HEK293 (cell line): ENCODE results near the gene LYZ.

Source experiments
- CTCF ChIA-PET: fragments of 350-600 bp; formaldehyde crosslinking; extraction: SDS; loops from one replicate; lab custom pipeline; 2021; ENCODE audit warnings: antibody characterized with exemption; lab: Yijun Ruan, JAX
- POLR2A ChIA-PET: fragments of 300-600 bp; formaldehyde crosslinking; extraction: SDS; loops from one replicate; lab custom pipeline; 2020; ENCODE audit warnings: antibody characterized with exemption, inconsistent platforms; lab: Yijun Ruan, JAX
- H3K27ac ChIP-seq: fragments of 200-500 bp; sonication (Bioruptor generic); 2 replicates; pipeline ENCODE4 v1.5.1; 2014; ENCODE audit warnings: low read depth, low read length, control low read depth, inconsistent platforms; ENCODE audit errors: extremely low read depth
- H3K36me3 ChIP-seq, 2 experiments: fragments of 200-500 bp in 1 of 2; sonication (Bioruptor generic) in 1 of 2; 1 replicate in 1 of 2; 2 replicates in 1 of 2; pipeline ENCODE4 v1.5.1; 2014 to 2017; ENCODE audit warnings: inconsistent platforms in 2 of 2, low read length in 2 of 2; ENCODE audit not compliant: control insufficient read depth in 2 of 2, insufficient read depth in 1 of 2
- H3K4me1 ChIP-seq: fragments of 200-500 bp; sonication (Bioruptor generic); 2 replicates; pipeline ENCODE4 v1.5.1; 2014; ENCODE audit warnings: mild to moderate bottlenecking, low read length, inconsistent platforms; ENCODE audit not compliant: control insufficient read depth, insufficient read depth
- H3K4me3 ChIP-seq: 2 replicates; pipeline ENCODE4 v1.5.1; 2011; ENCODE audit warnings: low read depth, mild to moderate bottlenecking, control low read depth, low read length, moderate library complexity
- H3K9me3 ChIP-seq: fragments of 200-500 bp; sonication (Bioruptor generic); 2 replicates; pipeline ENCODE4 v1.5.1; 2014; ENCODE audit warnings: low read depth, low read length, inconsistent platforms; ENCODE audit not compliant: control insufficient read depth, insufficient read depth
- FEZF1 ChIP-seq: fragments of 450-650 bp; formaldehyde crosslinking; IDR thresholded peaks from 2 replicates; pipeline ENCODE4 v1.5.1; 2016; ENCODE audit warnings: missing biosample characterization, missing genetic modification characterization
- GLI4 ChIP-seq: fragments of 450-650 bp; formaldehyde crosslinking; IDR thresholded peaks from 2 replicates; pipeline ENCODE4 v1.5.1; 2016; ENCODE audit warnings: missing biosample characterization, missing genetic modification characterization
- KLF17 ChIP-seq: fragments of 450-650 bp; formaldehyde crosslinking; IDR thresholded peaks from 2 replicates; pipeline ENCODE4 v1.5.1; 2016; ENCODE audit warnings: missing biosample characterization, missing genetic modification characterization
- OVOL3 ChIP-seq: fragments of 450-650 bp; formaldehyde crosslinking; IDR thresholded peaks from 2 replicates; pipeline ENCODE4 v1.5.1; 2016; ENCODE audit warnings: missing biosample characterization, missing genetic modification characterization
- PRDM1 ChIP-seq: fragments of 450-650 bp; formaldehyde crosslinking; IDR thresholded peaks from 2 replicates; pipeline ENCODE4; 2016; ENCODE audit warnings: missing biosample characterization, missing genetic modification characterization
- YY2 ChIP-seq: fragments of 450-650 bp; formaldehyde crosslinking; IDR thresholded peaks from 2 replicates; pipeline ENCODE4 v1.5.1; 2016; ENCODE audit warnings: missing biosample characterization, missing genetic modification characterization
- ZBTB44 ChIP-seq: fragments of 450-650 bp; IDR thresholded peaks from 2 replicates; pipeline ENCODE4 v1.5.1; 2018; ENCODE audit warnings: missing biosample characterization, mild to moderate bottlenecking, missing genetic modification characterization
- ZBTB7A ChIP-seq: fragments of 450-650 bp; formaldehyde crosslinking; IDR thresholded peaks from 2 replicates; pipeline ENCODE4 v1.5.1; 2016; ENCODE audit warnings: low read depth, missing biosample characterization, missing genetic modification characterization
- ZEB2 ChIP-seq: fragments of 450-650 bp; formaldehyde crosslinking; IDR thresholded peaks from 2 replicates; pipeline ENCODE4 v1.5.1; 2016; ENCODE audit warnings: missing biosample characterization, missing genetic modification characterization
- ZFP37 ChIP-seq: fragments of 450-650 bp; formaldehyde crosslinking; IDR thresholded peaks from 2 replicates; pipeline ENCODE4 v1.5.1; 2016; ENCODE audit warnings: missing biosample characterization, missing genetic modification characterization
- ZNF175 ChIP-seq: fragments of 450-650 bp; formaldehyde crosslinking; IDR thresholded peaks from 2 replicates; pipeline ENCODE4 v1.5.1; 2016; ENCODE audit warnings: missing biosample characterization, missing genetic modification characterization
- ZNF18 ChIP-seq: fragments of 450-650 bp; formaldehyde crosslinking; IDR thresholded peaks from 2 replicates; pipeline ENCODE4 v1.5.1; 2016; ENCODE audit warnings: missing biosample characterization, missing genetic modification characterization
- ZNF266 ChIP-seq: fragments of 450-650 bp; formaldehyde crosslinking; IDR thresholded peaks from 2 replicates; pipeline ENCODE4 v1.5.1; 2016; ENCODE audit warnings: missing biosample characterization, missing genetic modification characterization, low read depth
- ZNF280D ChIP-seq: fragments of 450-650 bp; formaldehyde crosslinking; IDR thresholded peaks from 2 replicates; pipeline ENCODE4 v1.5.1; 2016; ENCODE audit warnings: missing biosample characterization, missing genetic modification characterization
- ZNF302 ChIP-seq: fragments of 450-650 bp; formaldehyde crosslinking; IDR thresholded peaks from 2 replicates; pipeline ENCODE4 v1.5.1; 2016; ENCODE audit warnings: missing biosample characterization, missing genetic modification characterization, low read depth
- ZNF366 ChIP-seq: fragments of 450-650 bp; formaldehyde crosslinking; conservative IDR thresholded peaks from 2 replicates; pipeline ENCODE4 v1.5.1; 2016; ENCODE audit warnings: missing biosample characterization, missing genetic modification characterization
- ZNF558 ChIP-seq: fragments of 450-650 bp; formaldehyde crosslinking; IDR thresholded peaks from 2 replicates; pipeline ENCODE4 v1.5.1; 2016; ENCODE audit warnings: missing biosample characterization, missing genetic modification characterization
- ZNF560 ChIP-seq: fragments of 450-650 bp; formaldehyde crosslinking; IDR thresholded peaks from 2 replicates; pipeline ENCODE4 v1.5.1; 2017; ENCODE audit warnings: missing biosample characterization, missing genetic modification characterization, borderline replicate concordance
- ZNF596 ChIP-seq: fragments of 450-650 bp; IDR thresholded peaks from 2 replicates; pipeline ENCODE4 v1.5.0; 2018; ENCODE audit warnings: missing biosample characterization, mild to moderate bottlenecking, missing genetic modification characterization, moderate library complexity
- ZNF670 ChIP-seq: fragments of 450-650 bp; formaldehyde crosslinking; IDR thresholded peaks from 2 replicates; pipeline ENCODE4 v1.5.1; 2016; ENCODE audit warnings: missing biosample characterization, missing genetic modification characterization, low read depth
- ZNF701 ChIP-seq: fragments of 450-650 bp; formaldehyde crosslinking; IDR thresholded peaks from 2 replicates; pipeline ENCODE4 v1.5.1; 2016; ENCODE audit warnings: missing biosample characterization, missing genetic modification characterization
- ZNF776 ChIP-seq: fragments of 450-650 bp; formaldehyde crosslinking; IDR thresholded peaks from 2 replicates; pipeline ENCODE4 v1.5.0; 2017; ENCODE audit warnings: missing biosample characterization, missing genetic modification characterization, borderline replicate concordance
- TF ChIP-seq, protein P1 (sequence below): fragments of 450-650 bp; formaldehyde crosslinking; IDR thresholded peaks from 2 replicates; pipeline ENCODE4 v1.5.1; 2016; ENCODE audit warnings: missing biosample characterization, missing genetic modification characterization
- TF ChIP-seq, protein P2 (sequence below): fragments of 450-650 bp; IDR thresholded peaks from 2 replicates; pipeline ENCODE4 v1.5.1; 2018; ENCODE audit warnings: missing biosample characterization, missing genetic modification characterization
- TF ChIP-seq, protein P3 (sequence below): fragments of 450-650 bp; formaldehyde crosslinking; IDR thresholded peaks from 2 replicates; pipeline ENCODE4 v1.5.1; 2017; ENCODE audit warnings: missing biosample characterization, missing genetic modification characterization

The LYZ gene

GRCh38 chr12:69396041-69396440 is 47.9 kb downstream of the LYZ start:
- TF ChIP-seq ZNF302 (tag by site-specific recombination), result no peak
- TF ChIP-seq GLI4, result no peak
- no peak for TF ChIP-seq YY2
- no peak for TF ChIP-seq ZNF670 (tag by site-specific recombination)
- no peak for TF ChIP-seq ZNF596 (tag by site-specific recombination)
- TF ChIP-seq ZNF266, result no peak
- TF ChIP-seq ZNF776 (tag by site-specific recombination), result no peak
- TF ChIP-seq ZBTB7A (tag by site-specific recombination), result no peak
- no peak for TF ChIP-seq ZNF18 (tag by site-specific recombination)
- no peak for TF ChIP-seq OVOL3 (tag by site-specific recombination)
- TF ChIP-seq ZNF175, result no peak
- no peak for TF ChIP-seq ZBTB44 (tag by site-specific recombination)
- no peaks in the 10 kb centered on the region for H3K9me3 ChIP-seq
- ChIA-PET POLR2A (no interaction called here), CTCF (interaction anchor here (1.0 kb wide), 1 partner anchor 8 kb away, joined by 3 read pairs; no protein-coding TSS in a partner anchor)
- no peak overlapping the region for H3K27ac ChIP-seq
- no peak overlapping the region for H3K4me3 ChIP-seq
- no peaks in the 10 kb centered on the region for H3K4me1 ChIP-seq
- H3K36me3 ChIP-seq, result peaks cover 5 to 25% of the 10 kb centered on the region in 2 experiments

DNA sequence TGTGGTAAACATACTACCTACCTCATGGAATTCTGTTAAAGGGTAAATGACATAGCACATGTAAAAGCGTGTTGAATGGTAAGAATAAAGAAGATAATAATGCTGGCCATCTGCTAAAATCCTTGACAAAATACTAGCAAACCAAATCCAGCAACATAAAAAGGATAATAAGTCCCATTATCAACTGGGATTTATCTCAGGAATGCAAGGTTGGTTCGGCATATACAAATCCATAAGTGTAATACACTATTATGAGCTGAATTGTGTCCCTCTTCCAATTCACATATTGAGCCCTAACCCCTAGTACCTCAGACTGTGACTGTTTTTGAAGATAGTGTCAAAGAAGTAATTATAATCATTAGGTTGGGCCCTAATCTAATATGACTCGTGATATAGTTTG is 48.8 kb downstream of the LYZ start:
- H3K9me3 ChIP-seq, result no peaks in the 10 kb centered on the region
- H3K27ac ChIP-seq, result no peak overlapping the region
- ChIA-PET CTCF (no interaction called here), POLR2A (no interaction called here)
- H3K4me1 ChIP-seq, result no peaks in the 10 kb centered on the region
- H3K4me3 ChIP-seq, result no peak overlapping the region
- peaks cover 0 to 16% of the 10 kb centered on the region in 2 experiments; a peak in 1 of 3 replicates for H3K36me3 ChIP-seq
- TF ChIP-seq ZFP37 (tag by site-specific recombination), result no peak
- TF ChIP-seq, protein P1, sequence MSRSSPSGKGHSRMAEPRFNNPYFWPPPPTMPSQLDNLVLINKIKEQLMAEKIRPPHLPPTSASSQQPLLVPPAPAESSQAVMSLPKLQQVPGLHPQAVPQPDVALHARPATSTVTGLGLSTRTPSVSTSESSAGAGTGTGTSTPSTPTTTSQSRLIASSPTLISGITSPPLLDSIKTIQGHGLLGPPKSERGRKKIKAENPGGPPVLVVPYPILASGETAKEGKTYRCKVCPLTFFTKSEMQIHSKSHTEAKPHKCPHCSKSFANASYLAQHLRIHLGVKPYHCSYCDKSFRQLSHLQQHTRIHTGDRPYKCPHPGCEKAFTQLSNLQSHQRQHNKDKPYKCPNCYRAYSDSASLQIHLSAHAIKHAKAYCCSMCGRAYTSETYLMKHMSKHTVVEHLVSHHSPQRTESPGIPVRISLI (tag by site-specific recombination), result no peak
- no peak for TF ChIP-seq ZNF366
- no peak for TF ChIP-seq ZNF558 (tag by site-specific recombination)
- TF ChIP-seq FEZF1 (tag by site-specific recombination), result no peak
- no peak for TF ChIP-seq ZNF701
- TF ChIP-seq ZNF560 (tag by site-specific recombination), result no peak
- TF ChIP-seq ZEB2, result no peak
- TF ChIP-seq, protein P2, sequence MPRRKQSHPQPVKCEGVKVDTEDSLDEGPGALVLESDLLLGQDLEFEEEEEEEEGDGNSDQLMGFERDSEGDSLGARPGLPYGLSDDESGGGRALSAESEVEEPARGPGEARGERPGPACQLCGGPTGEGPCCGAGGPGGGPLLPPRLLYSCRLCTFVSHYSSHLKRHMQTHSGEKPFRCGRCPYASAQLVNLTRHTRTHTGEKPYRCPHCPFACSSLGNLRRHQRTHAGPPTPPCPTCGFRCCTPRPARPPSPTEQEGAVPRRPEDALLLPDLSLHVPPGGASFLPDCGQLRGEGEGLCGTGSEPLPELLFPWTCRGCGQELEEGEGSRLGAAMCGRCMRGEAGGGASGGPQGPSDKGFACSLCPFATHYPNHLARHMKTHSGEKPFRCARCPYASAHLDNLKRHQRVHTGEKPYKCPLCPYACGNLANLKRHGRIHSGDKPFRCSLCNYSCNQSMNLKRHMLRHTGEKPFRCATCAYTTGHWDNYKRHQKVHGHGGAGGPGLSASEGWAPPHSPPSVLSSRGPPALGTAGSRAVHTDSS (tag by site-specific recombination), result no peak
- no peak for TF ChIP-seq PRDM1 (tag by site-specific recombination)
- TF ChIP-seq ZNF280D, result no peak
- no peak for TF ChIP-seq KLF17
- TF ChIP-seq, protein P3, sequence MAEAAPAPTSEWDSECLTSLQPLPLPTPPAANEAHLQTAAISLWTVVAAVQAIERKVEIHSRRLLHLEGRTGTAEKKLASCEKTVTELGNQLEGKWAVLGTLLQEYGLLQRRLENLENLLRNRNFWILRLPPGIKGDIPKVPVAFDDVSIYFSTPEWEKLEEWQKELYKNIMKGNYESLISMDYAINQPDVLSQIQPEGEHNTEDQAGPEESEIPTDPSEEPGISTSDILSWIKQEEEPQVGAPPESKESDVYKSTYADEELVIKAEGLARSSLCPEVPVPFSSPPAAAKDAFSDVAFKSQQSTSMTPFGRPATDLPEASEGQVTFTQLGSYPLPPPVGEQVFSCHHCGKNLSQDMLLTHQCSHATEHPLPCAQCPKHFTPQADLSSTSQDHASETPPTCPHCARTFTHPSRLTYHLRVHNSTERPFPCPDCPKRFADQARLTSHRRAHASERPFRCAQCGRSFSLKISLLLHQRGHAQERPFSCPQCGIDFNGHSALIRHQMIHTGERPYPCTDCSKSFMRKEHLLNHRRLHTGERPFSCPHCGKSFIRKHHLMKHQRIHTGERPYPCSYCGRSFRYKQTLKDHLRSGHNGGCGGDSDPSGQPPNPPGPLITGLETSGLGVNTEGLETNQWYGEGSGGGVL (tag by site-specific recombination), result no peak
- no peak for TF ChIP-seq ZNF175
